DND-41 (cell line): ENCODE results near the gene EPHB1.

Experiments used
- ATAC-seq: fragments of 200-7000 bp; cut with Tn5 transposase; 3 replicates; pipeline ENCODE4 v1.9.1; 2021; ENCODE audit warnings: low read depth; ENCODE audit not compliant: insufficient read depth
- DNase-seq: peaks from one replicate; pipeline ENCODE4 v3.0.0-alpha.2; 2020
- H2AFZ ChIP-seq: 2 replicates; pipeline ENCODE4 v1.6.0; 2012; ENCODE audit warnings: low read depth, low read length
- H3K27ac ChIP-seq: 2 replicates; pipeline ENCODE4 v1.5.1; 2012; ENCODE audit warnings: low read length, inconsistent platforms
- H3K27me3 ChIP-seq: fragments of 200-600 bp; sonication (generic); 2 replicates; pipeline ENCODE4 v1.6.0; 2012; ENCODE audit warnings: low read length, mild to moderate bottlenecking, inconsistent platforms; ENCODE audit not compliant: insufficient read depth, poor library complexity
- H3K36me3 ChIP-seq: 2 replicates; pipeline ENCODE4 v1.5.1; 2012; ENCODE audit warnings: low read length, inconsistent platforms; ENCODE audit not compliant: insufficient read depth
- H3K4me1 ChIP-seq: 2 replicates; pipeline ENCODE4 v1.5.1; 2012; ENCODE audit warnings: mild to moderate bottlenecking, low read length; ENCODE audit not compliant: insufficient read depth
- H3K4me2 ChIP-seq: 2 replicates; pipeline ENCODE4 v1.6.0; 2012; ENCODE audit warnings: mild to moderate bottlenecking, moderate library complexity, low read length, inconsistent platforms; ENCODE audit not compliant: insufficient read depth
- H3K4me3 ChIP-seq, 2 experiments: fragments of 200-600 bp in 1 of 2; shearing (Covaris generic) in 1 of 2; 2 replicates each; pipeline ENCODE4 v1.5.1; 2012 to 2016; ENCODE audit warnings: inconsistent platforms in 2 of 2, low read length in 2 of 2, mild to moderate bottlenecking in 2 of 2, low read depth in 1 of 2, moderate library complexity in 1 of 2
- H3K79me2 ChIP-seq: 2 replicates; pipeline ENCODE4 v1.6.0; 2012; ENCODE audit warnings: low read length, inconsistent platforms; ENCODE audit not compliant: insufficient read depth
- H3K9ac ChIP-seq: 2 replicates; pipeline ENCODE4 v1.6.0; 2012; ENCODE audit warnings: low read depth, mild to moderate bottlenecking, inconsistent platforms, low read length, moderate library complexity
- H3K9me3 ChIP-seq: 2 replicates; pipeline ENCODE4 v1.5.1; 2012; ENCODE audit warnings: low read length, moderate library complexity, mild to moderate bottlenecking, inconsistent platforms; ENCODE audit not compliant: insufficient read depth, severe bottlenecking
- H4K20me1 ChIP-seq: 2 replicates; pipeline ENCODE4 v1.6.0; 2012; ENCODE audit warnings: low read length; ENCODE audit not compliant: insufficient read depth
- CTCF ChIP-seq: IDR thresholded peaks from 2 replicates; pipeline ENCODE4 v1.5.1; 2012; ENCODE audit warnings: borderline replicate concordance, low read length, moderate library complexity, mild to moderate bottlenecking; ENCODE audit not compliant: poor library complexity, severe bottlenecking; ENCODE audit errors: extremely low read depth
- EZH2 ChIP-seq: IDR thresholded peaks from 3 replicates; pipeline ENCODE4 v1.6.1; 2012; ENCODE audit warnings: borderline replicate concordance, low read depth, mild to moderate bottlenecking, moderate library complexity, low read length, inconsistent platforms; ENCODE audit not compliant: severe bottlenecking

Gene EPHB1

GRCh38 chr3:135143474-135143873 is 348.4 kb downstream of the EPHB1 start:
- no peaks in the 10 kb centered on the region for H3K4me1 ChIP-seq
- H3K79me2 ChIP-seq: no peaks in the 10 kb centered on the region
- H3K9me3 ChIP-seq: no peaks in the 10 kb centered on the region
- H3K4me3 ChIP-seq: no peak overlapping the region
- H3K27me3 ChIP-seq: no peaks in the 10 kb centered on the region
- DNase-seq (no peak), ATAC-seq (no peak)
- no peak overlapping the region for H3K27ac ChIP-seq
- H3K9ac ChIP-seq: no peak overlapping the region
- H3K36me3 ChIP-seq: no peaks in the 10 kb centered on the region
- no peak overlapping the region for H3K4me2 ChIP-seq
- no peak for TF ChIP-seq EZH2
- no peak for TF ChIP-seq CTCF
- H2AFZ ChIP-seq: no peak overlapping the region
- H4K20me1 ChIP-seq: no peaks in the 10 kb centered on the region

- Histone ChIP-seq H3K79me2 (no peaks in the 10 kb centered on the region), H4K20me1 (no peaks in the 10 kb centered on the region)
Measured at GRCh38 chr3:135145581-135145980, 350.5 kb downstream of the EPHB1 start.

GRCh38 chr3:135147657-135148056 is 352.6 kb downstream of the EPHB1 start:
- Histone ChIP-seq H3K9me3 (no peaks in the 10 kb centered on the region), H3K4me3 (no peak overlapping the region), H2AFZ (no peak overlapping the region), H3K4me2 (no peak overlapping the region), H3K36me3 (no peaks in the 10 kb centered on the region), H3K79me2 (no peaks in the 10 kb centered on the region), H3K9ac (no peak overlapping the region), H3K27ac (no peak overlapping the region), H3K4me1 (no peaks in the 10 kb centered on the region), H4K20me1 (no peaks in the 10 kb centered on the region), H3K27me3 (no peaks in the 10 kb centered on the region)
- TF ChIP-seq EZH2 (no peak), CTCF (no peak)
- DNase-seq (no peak), ATAC-seq (no peak)

More at GRCh38 chr3:135145581-135145980, 350.5 kb downstream of the EPHB1 start:
- H3K9ac ChIP-seq: no peak overlapping the region
- H3K27me3 ChIP-seq: no peaks in the 10 kb centered on the region
- H3K4me2 ChIP-seq: no peak overlapping the region
- H3K4me1 ChIP-seq: no peaks in the 10 kb centered on the region
- ATAC-seq (no peak), DNase-seq (no peak)
- no peaks in the 10 kb centered on the region for H3K9me3 ChIP-seq
- no peak for TF ChIP-seq EZH2
- TF ChIP-seq CTCF: no peak
- H3K36me3 ChIP-seq: no peaks in the 10 kb centered on the region
- no peak overlapping the region for H2AFZ ChIP-seq
- H3K27ac ChIP-seq: no peak overlapping the region
- no peak overlapping the region for H3K4me3 ChIP-seq
